OCI-LY7 (cell line): ENCODE data around the gene RIPPLY1. TPM values are rescaled to one million over a fixed set of nuclear protein-coding genes. Genes with fewer than 3 reads are reported as not detected.

ENCODE experiments used
- BruUV-seq: library from RNA; stranded (reverse); fragments of 400-500 nt; replicated peaks from 2 replicates; lab custom pipeline; 2021; lab: Mats Ljungman, UMichigan
- CTCF ChIA-PET: fragments of 300-600 bp; sonication (Branson Sonifier 250); formaldehyde crosslinking; loops from one replicate; lab custom pipeline; 2022; ENCODE audit warnings: antibody characterized with exemption; ENCODE audit not compliant: unreplicated experiment; lab: Charles Lee
- POLR2A ChIA-PET: fragments of 300-600 bp; sonication (Branson Sonifier 250); formaldehyde crosslinking; loops from one replicate; lab custom pipeline; 2022; ENCODE audit warnings: antibody characterized with exemption; lab: Charles Lee
- DNase-seq: peaks from one replicate; pipeline ENCODE4 v3.0.0-alpha.2; 2015; ENCODE audit warnings: low spot score
- H2AFZ ChIP-seq: fragments of 200-600 bp; sonication (generic), shearing (Covaris generic); 2 replicates; pipeline ENCODE4 v1.6.1; 2014; ENCODE audit warnings: mild to moderate bottlenecking, antibody characterized with exemption, low read length, moderate library complexity
- H3K27ac ChIP-seq: fragments of 200-600 bp; sonication (generic); 2 replicates; pipeline ENCODE4 v1.5.1; 2014; ENCODE audit warnings: mixed run types, low read depth, mild to moderate bottlenecking, moderate library complexity, low read length, inconsistent platforms; ENCODE audit not compliant: poor library complexity, severe bottlenecking
- H3K36me3 ChIP-seq: fragments of 200-600 bp; sonication (generic); 2 replicates; pipeline ENCODE4 v1.6.1; 2014; ENCODE audit warnings: mild to moderate bottlenecking, antibody characterized with exemption, low read length, moderate library complexity, mixed read lengths; ENCODE audit not compliant: insufficient read depth
- H3K4me1 ChIP-seq: fragments of 200-600 bp; sonication (generic); 2 replicates; pipeline ENCODE4 v1.5.1; 2014; ENCODE audit warnings: mild to moderate bottlenecking, low read length; ENCODE audit not compliant: insufficient read depth, poor library complexity, severe bottlenecking
- H3K4me2 ChIP-seq: fragments of 200-600 bp; sonication (generic); 2 replicates; pipeline ENCODE4 v1.6.1; 2014; ENCODE audit warnings: mild to moderate bottlenecking, low read length
- H3K4me3 ChIP-seq: fragments of 200-600 bp; sonication (generic); 2 replicates; pipeline ENCODE4 v1.5.1; 2014; ENCODE audit warnings: mild to moderate bottlenecking, low read depth, low read length; ENCODE audit not compliant: poor library complexity, severe bottlenecking
- H3K79me2 ChIP-seq: fragments of 200-600 bp; sonication (generic); 2 replicates; pipeline ENCODE4 v1.6.1; 2016; ENCODE audit warnings: low read depth, mild to moderate bottlenecking, low read length, moderate library complexity, mixed read lengths; ENCODE audit not compliant: insufficient read depth
- H3K9me2 ChIP-seq: fragments of 200-600 bp; sonication (generic); 2 replicates; pipeline ENCODE4 v1.6.1; 2016; ENCODE audit warnings: mild to moderate bottlenecking, low read length, mixed read lengths; ENCODE audit not compliant: insufficient read depth
- H3K9me3 ChIP-seq: fragments of 200-600 bp; sonication (generic); 2 replicates; pipeline ENCODE4 v1.6.1; 2014; ENCODE audit warnings: mild to moderate bottlenecking, mixed run types, low read length, mixed read lengths
- H4K20me1 ChIP-seq: fragments of 200-600 bp; sonication (generic); 2 replicates; pipeline ENCODE4 v1.6.1; 2014; ENCODE audit warnings: mild to moderate bottlenecking, antibody characterized with exemption, low read length, moderate library complexity, mixed read lengths; ENCODE audit not compliant: insufficient read depth
- EZH2phosphoT487 ChIP-seq: fragments of 200-600 bp; sonication (generic); IDR thresholded peaks from 2 replicates; pipeline ENCODE4 v1.6.1; 2018; ENCODE audit warnings: low read depth, borderline replicate concordance, mild to moderate bottlenecking, mixed run types, antibody characterized with exemption, low read length, moderate library complexity, mixed read lengths
- intact Hi-C: fragments of 100-400 bp; cut with micrococcal nuclease; formaldehyde crosslinking; loops from one replicate; pipeline ENCODE4 v1.10.0; 2022; ENCODE audit not compliant: unreplicated experiment
- total RNA-seq, 2 experiments: library from RNA; depleted of rRNA in 1 of 2; stranded (reverse); fragments of >200 nt in 1 of 2; shearing (Covaris generic) in 1 of 2; gene quantifications; 2 replicates each; pipeline ENCODE4 v1.2.3, GENCODE V29; 2014 to 2022
- TF ChIP-seq, protein P1 (sequence below): fragments of 200-600 bp; sonication (generic); conservative IDR thresholded peaks from 2 replicates; pipeline ENCODE4 v1.5.1; 2014; ENCODE audit warnings: mild to moderate bottlenecking, antibody characterized with exemption, low read length, moderate library complexity, mixed read lengths

The RIPPLY1 gene
- total RNA-seq, 2 experiments from 2014 or later = not detected

DNA sequence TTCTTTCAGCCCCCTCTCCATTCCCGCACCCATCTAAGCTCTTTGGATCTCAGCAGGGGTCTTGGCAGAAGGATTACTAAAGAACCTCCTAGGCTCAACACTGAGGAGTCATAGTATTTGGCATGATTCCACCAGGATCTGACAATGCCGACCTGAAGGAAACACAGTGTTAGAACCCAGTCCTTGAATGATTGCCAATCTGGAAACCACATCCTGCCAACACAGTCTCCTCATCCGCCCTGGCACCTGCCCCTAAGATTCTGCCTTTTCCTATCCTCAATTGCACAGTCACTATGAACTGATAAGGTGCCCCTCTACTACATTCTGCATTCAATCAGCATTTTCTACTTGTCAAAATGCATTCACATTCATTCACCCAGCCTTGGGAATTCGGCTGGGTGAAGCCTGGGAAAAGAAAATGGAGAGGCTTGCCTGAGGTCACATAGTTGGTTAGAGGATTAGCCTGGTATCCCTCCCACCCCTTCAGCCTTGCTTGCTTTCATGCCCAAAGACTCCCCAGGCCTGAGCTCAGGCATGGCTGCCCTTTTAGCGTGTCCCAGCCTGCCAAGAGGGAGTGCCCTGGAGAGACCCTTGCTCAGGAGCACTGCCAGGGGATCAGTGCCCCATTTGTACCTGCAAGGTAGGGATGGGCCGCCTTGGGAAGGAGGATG, 14.8 kb upstream of the RIPPLY1 start:
- Histone ChIP-seq H3K4me2 (no peak overlapping the region), H3K79me2 (no peaks in the 10 kb centered on the region), H3K36me3 (no peaks in the 10 kb centered on the region), H3K4me3 (no peak overlapping the region), H3K9me3 (no peaks in the 10 kb centered on the region), H4K20me1 (no peaks in the 10 kb centered on the region), H3K27ac (no peak overlapping the region), H2AFZ (no peak overlapping the region), H3K4me1 (no peaks in the 10 kb centered on the region), H3K9me2 (no peaks in the 10 kb centered on the region)
- intact Hi-C loops = no loop called here
- no TSS peak for BruUV-seq
- no peak for TF ChIP-seq EZH2phosphoT487
- TF ChIP-seq, protein P1, sequence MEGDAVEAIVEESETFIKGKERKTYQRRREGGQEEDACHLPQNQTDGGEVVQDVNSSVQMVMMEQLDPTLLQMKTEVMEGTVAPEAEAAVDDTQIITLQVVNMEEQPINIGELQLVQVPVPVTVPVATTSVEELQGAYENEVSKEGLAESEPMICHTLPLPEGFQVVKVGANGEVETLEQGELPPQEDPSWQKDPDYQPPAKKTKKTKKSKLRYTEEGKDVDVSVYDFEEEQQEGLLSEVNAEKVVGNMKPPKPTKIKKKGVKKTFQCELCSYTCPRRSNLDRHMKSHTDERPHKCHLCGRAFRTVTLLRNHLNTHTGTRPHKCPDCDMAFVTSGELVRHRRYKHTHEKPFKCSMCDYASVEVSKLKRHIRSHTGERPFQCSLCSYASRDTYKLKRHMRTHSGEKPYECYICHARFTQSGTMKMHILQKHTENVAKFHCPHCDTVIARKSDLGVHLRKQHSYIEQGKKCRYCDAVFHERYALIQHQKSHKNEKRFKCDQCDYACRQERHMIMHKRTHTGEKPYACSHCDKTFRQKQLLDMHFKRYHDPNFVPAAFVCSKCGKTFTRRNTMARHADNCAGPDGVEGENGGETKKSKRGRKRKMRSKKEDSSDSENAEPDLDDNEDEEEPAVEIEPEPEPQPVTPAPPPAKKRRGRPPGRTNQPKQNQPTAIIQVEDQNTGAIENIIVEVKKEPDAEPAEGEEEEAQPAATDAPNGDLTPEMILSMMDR = no peak
- POLR2A ChIA-PET = no interaction called here
- DNase-seq = no peak
- CTCF ChIA-PET = no interaction called here

DNA sequence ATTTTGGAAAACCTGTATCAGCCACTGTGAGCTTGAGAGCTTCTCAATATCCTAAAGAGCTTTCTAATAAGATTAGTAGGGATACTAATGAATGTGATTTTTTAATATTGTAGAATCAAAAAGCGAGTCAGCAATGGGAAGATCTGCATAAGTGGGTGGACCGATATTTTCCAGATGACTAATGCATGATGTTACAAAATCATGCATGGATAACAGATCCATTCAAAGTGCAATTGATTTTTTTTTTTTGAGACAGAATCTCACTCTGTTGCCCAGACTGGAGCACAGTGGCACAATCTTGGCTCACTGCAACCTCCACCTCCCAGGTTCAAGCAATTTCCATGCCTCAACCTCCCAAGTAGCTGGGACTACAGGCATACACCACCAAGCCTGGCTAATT, 9.7 kb upstream of the RIPPLY1 start:
- Histone ChIP-seq H3K27ac (no peak overlapping the region), H3K4me1 (no peaks in the 10 kb centered on the region), H4K20me1 (no peaks in the 10 kb centered on the region), H3K36me3 (no peaks in the 10 kb centered on the region), H3K9me2 (no peaks in the 10 kb centered on the region), H2AFZ (no peak overlapping the region), H3K4me2 (no peak overlapping the region), H3K79me2 (no peaks in the 10 kb centered on the region), H3K4me3 (no peak overlapping the region), H3K9me3 (no peaks in the 10 kb centered on the region)
- TF ChIP-seq, protein P1 = no peak
- TF ChIP-seq EZH2phosphoT487 = no peak
- no TSS peak for BruUV-seq
- POLR2A ChIA-PET = no interaction called here
- no peak for DNase-seq
- CTCF ChIA-PET = no interaction called here
- intact Hi-C loops = no loop called here

DNA sequence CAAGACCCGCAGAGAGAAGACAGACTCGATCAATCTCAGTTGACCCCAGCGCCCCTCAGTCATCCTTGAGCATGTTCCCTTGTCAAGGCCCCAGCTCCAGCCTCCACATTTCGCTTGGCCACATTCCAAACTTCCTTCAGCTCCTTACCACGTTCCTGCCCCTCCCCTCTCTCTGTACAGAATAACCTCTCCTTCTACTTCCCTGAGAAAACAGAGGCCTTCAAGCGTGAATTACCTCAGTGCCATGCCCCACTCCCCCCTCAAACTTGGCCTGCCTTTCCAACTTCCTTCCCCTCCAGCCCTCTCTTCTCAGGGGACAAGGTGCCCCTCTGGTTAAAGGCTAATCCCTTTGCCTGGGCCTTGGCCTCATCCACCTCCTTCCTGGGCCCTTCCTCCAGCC, 3.2 kb upstream of the RIPPLY1 start:
- H2AFZ ChIP-seq = no peak overlapping the region
- intact Hi-C loops = no loop called here
- no peak overlapping the region for H3K4me3 ChIP-seq
- no peak for TF ChIP-seq EZH2phosphoT487
- TF ChIP-seq, protein P1 = no peak
- no peaks in the 10 kb centered on the region for H3K36me3 ChIP-seq
- H3K79me2 ChIP-seq = no peaks in the 10 kb centered on the region
- H3K9me2 ChIP-seq = no peaks in the 10 kb centered on the region
- BruUV-seq = no TSS peak
- DNase-seq = no peak
- POLR2A ChIA-PET = no interaction called here
- CTCF ChIA-PET = no interaction called here
- no peak overlapping the region for H3K27ac ChIP-seq
- H3K4me2 ChIP-seq = no peak overlapping the region
- no peaks in the 10 kb centered on the region for H3K4me1 ChIP-seq
- no peaks in the 10 kb centered on the region for H4K20me1 ChIP-seq
- H3K9me3 ChIP-seq = no peaks in the 10 kb centered on the region
